HG03045 (cell line): ENCODE results near the gene SPOCK1.

Experiments
- ATAC-seq: cut with Tn5 transposase; IDR thresholded peaks from one replicate; pipeline ENCODE4 v1.9.1; 2021; ENCODE audit warnings: mild to moderate bottlenecking, moderate library complexity; ENCODE audit not compliant: unreplicated experiment

The SPOCK1 gene

DNA sequence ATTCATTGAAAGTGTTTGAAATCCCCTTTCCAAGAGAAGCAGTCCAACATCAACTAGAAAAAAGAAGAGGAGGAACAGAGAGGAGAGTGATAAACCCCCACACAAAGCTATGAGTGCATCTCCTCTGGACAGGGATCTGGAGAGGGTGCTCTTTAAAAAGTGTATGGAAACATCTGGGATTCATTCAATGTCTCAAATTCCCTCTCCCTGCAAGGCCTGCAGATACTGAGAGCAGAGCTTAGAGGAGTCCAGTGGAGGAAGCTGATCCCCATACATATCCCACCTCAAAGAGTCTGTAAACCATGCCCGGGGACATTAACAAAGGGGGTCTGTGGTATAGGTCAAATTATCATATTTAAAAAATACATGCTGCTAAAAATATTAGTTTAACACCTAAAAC is 2.2 kb downstream of the SPOCK1 start:
- no peak for ATAC-seq

GRCh38 chr5:137492331-137492730 is 6.8 kb downstream of the SPOCK1 start:
- ATAC-seq, result no peak

DNA sequence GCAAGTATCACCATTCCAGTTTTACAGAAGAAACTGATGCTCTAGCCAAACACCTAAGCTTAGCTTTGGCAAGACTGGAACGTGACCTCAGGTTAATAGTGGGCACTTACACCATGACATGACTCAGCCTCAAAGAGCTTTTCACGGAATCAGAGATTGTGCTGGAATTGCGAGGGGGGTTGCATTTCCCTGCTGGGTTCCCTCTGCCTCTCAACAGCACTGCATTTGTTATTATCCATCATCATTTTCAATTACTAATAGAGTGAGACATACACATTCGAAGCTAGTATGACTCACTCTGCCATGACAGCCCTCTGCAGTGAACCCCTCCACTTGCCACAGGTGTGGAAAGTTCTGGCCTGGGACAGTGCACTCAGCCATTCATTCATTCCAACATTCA is 8.0 kb downstream of the SPOCK1 start:
- ATAC-seq, result no peak

DNA sequence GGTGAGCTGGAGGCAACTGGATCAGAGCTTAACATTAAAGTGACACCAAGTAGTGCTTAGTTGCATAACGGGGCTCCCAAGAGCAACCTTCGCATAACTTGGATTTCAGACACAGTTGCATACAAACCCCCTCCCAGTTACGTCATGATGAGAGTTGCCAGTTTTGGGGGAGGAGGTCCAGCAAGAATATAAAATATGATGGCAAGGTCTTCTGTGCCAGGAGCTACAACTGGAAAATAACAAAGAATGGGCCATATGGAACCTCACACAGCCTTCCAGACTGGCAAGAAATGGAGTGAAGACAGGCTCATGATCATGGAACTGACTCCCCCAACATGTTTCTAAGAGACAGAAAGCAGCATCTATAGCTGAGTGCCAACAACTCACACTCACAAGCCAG is 8.5 kb downstream of the SPOCK1 start:
- ATAC-seq, result no peak

DNA sequence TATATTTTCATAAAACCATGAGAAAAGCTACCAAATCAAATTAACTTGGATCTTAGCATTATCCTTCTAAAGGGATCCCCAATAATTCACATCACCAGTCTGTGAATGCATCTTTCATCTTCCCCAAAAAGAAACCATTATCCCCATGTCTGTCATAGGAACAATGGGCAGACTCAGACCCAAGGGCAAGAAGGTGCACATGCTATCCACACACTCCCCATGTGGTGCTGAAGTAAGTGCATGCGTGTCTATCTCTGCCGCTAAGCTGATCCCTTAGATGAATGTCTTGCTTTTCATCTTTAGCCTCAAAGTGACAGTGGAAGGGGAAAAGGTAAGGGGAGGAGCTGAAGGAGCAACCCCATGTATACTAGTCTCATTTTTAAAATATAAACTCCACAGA is 10.2 kb downstream of the SPOCK1 start:
- ATAC-seq, result no peak

DNA sequence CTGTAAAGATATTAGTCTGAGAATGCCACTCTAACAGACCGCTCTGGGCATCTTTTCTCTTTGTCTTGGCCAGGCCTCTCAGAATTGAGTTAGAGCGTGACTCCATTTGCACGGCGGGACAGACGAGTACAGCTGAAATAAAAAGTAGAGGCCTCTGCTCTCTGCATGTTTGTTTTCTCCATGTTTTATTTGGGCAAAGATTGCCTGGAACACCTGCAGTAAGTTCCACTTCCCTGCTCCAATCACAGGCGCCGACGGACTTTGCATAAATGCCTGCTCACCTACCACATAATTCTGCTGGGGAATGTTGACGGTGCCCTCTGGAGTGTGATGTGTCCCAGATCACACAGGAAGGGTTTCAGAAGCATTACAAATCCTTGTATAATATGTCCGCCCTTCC is 10.6 kb downstream of the SPOCK1 start:
- no peak for ATAC-seq

GRCh38 chr5:137487600-137487999 is 11.5 kb downstream of the SPOCK1 start:
- no peak for ATAC-seq

- no peak for ATAC-seq
These were observed 12.4 kb downstream of the SPOCK1 start for GRCh38 chr5:137486707-137487106.

- ATAC-seq, result no peak
These were observed 17.5 kb downstream of the SPOCK1 start for GRCh38 chr5:137481596-137481995.

- no peak for ATAC-seq
These were observed 21.1 kb downstream of the SPOCK1 start for GRCh38 chr5:137478043-137478442.

DNA sequence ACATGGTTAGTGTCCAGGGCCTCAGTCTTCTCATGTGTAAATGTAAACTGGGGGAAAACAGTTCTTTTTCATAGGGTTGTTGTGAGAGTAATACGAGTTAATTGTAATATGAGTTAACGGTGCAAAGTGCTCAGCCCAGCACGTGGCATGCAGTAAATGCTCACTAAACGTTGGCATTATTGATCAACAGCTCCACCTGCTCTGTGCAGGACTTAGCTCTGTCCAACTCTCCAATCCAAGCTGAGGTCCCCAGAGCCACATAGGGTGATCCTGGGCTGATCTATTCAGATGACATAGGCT is 28.3 kb downstream of the SPOCK1 start:
- no peak for ATAC-seq

GRCh38 chr5:137470111-137470920 is 28.8 kb downstream of the SPOCK1 start:
- no peak for ATAC-seq

DNA sequence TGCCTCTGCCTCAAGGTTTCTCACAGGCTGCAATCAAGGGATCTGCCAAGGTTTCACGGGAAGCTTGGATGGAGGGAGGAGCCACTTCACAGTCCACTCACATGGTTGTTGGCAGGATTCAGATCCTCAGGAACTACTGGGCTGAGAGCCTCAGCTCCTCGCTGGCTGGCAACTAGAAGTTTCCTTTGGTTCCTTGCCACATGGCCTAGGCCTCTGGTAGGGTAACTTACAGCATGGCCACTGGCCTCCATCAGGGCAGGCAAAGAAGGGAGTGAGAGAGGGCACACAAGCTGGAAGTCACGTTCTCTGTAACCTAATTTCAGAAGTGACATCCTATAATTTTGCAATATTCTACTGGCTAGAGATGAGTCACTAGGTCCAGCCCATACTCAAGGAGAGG is 32.2 kb downstream of the SPOCK1 start:
- ATAC-seq, result no peak

DNA sequence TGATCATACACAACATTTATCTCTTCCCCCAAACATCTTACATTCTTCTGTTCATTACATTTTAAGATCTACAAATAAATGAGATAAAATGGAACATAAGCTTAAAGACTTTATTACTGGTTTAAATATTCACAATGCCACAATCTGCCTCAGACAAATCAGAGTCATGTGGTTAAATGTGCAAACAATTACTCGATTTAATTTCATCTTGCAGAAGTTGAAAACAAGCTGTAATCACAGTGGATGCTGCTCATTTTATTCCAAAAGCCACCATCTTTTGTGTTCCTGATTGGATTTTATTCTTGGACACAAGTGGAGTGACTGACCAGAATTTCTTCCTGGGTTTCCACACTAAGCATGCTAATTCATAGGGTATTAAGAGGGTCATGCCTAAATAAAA is 33.2 kb downstream of the SPOCK1 start:
- ATAC-seq, result no peak

DNA sequence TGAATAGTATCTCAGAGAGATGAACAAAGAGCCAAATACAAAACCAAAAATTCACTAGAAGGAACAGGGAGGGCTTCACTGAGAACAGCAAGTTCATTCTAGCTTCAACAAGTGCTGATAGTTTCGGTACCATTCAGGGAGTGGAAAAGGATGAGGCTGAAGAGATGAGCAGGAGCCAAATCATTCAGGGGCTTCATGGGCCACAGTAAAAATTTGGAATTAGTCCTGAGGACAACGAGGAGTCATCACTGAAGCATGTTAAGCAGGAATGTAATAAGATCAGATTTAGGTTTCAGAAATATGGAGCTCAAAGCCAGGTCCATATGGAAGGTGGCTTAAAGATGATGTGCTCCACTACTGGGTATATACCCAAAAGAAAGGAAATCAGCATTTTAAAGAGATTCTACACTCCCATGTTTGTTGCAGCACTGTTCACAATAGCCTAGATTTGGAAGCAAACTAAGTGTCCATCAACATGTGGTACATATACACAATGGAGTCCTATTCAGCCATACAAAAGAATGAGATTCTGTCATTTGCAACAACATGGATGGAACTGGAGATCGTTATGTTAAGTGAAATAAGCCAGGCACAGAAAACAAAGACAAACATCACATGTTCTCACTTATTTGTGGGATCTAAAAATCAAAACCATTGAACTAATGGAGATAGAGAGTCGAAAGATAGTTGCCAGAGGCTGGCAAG is 36.2 kb downstream of the SPOCK1 start:
- ATAC-seq, result no peak

DNA sequence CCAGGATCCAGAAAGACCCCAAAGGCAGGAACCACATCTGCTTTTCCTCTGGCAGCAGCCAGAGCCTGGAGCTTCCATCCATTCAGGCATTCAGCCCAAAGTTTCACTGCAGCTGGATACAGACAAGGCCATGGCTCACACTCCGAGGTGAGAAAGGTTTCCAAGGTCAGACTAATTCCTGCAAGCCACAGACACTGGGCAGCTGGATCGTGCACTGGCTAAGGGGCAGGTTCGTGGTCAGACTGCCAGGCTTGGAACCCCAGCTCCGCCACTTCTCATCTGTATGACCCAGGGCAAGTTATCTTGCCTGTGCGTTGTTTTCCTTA is 36.9 kb downstream of the SPOCK1 start:
- ATAC-seq, result no peak

DNA sequence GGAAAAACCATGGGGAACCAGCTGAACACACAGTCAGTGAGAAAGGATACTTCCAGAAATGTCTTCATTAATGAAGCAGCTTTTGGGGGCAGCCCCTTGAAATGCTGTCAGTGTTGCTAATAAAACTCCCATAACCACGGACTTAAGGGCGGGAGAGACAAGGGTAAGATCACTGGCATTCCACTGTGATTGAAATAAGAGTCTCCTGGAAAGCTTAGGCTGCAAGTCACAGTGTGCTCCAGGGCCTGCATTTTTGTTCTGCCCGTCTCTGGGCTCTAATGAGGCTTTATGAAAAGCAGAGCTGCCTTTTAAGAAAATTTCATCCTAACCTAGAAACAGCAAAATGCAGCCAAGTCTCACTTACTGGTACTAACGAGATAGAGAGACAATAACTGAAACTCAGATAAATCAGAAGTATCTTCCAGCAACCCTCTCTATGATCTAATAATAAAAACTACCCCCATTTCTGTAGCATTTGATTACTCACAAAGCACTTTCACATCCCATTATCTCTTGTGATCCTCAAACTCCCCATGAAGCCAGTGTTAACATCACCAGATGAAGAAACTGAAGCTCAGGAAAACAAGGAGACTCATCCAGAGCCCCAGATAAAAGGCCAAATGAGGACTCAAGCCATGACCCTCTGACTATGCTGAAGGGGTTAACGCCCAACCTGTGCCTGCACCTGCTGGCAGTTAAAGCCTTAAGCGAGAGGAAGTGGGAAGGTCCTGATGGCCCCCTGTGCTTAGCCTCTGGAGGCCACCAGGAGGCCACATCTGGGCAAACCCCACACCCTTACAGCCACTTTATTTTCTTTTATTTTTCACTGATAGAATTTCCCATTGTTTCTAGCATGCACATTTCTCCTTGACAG is 37.5 kb downstream of the SPOCK1 start:
- no peak for ATAC-seq

DNA sequence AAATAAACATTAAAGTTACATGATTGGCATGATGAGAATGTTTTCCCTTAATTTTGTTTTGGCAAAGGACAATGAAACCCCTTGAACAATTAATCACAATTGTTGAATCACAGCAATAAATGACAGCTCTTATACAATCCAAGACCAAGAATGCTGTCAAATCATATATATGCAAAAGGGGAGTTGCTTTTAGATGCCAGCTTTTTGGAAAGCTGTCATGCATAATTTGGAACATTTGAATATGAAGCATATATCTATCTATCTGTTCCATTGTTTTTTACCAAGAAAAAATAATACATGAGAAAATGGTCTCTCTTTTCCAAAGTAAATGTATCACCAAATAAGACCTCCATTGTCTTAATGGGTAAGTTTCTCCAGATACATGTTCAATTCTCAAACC is 44.5 kb downstream of the SPOCK1 start:
- no peak for ATAC-seq

- ATAC-seq, result no peak
These were observed 45.5 kb downstream of the SPOCK1 start for GRCh38 chr5:137453483-137454080.

GRCh38 chr5:137450759-137451158 is 48.4 kb downstream of the SPOCK1 start:
- ATAC-seq, result no peak

DNA sequence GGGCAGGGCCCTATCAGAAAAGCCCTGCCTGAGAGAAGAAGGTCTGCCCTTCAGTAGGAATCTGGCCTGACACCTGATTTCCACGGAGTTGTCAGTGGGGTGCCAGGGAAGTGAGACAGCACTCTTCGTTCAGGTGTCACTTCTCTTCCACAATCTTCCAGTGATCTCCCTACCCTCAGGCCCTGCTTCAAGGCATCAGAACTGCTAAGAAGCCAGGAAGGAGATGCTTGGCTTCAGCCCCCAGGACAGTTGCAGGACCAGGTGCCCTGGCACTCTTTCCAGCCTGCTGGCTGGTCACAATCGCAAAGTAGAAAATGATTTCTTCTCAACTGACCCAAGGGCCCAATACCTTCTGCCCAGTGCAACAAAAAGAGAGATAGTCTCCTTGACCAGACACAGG is 50.3 kb downstream of the SPOCK1 start:
- ATAC-seq, result no peak

DNA sequence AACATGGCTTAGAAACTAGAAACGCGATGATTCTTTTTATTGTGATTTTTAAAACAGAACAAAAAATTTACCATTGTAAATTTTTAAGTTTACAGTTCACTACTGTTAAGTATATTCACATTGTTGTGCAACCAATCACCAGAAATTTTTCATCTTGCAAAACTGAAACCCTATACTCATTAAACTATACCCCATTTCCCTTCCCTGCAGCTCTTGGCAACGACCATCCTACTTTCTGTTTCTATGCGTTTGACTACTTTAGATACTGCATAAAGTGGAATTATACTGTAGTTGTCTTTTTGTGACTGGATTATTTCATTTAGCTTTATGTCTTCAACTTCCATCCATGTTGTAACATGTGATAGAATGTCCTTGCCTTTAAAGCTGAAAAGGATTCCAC is 52.5 kb downstream of the SPOCK1 start:
- ATAC-seq, result no peak
